Activated naive CD4-positive, alpha-beta T cell treated with anti-CD3 and anti-CD28 coated beads for 36 hours (primary cell): ENCODE measurements around the gene ROM1. TPM values are rescaled to one million over a fixed set of nuclear protein-coding genes. Genes with fewer than 3 reads are reported as not detected.

Source experiments
- CTCF ChIA-PET: fragments of 350-600 bp; sonication (Branson Sonifier 250); formaldehyde crosslinking; loops from one replicate; lab custom pipeline; 2021; ENCODE audit warnings: antibody characterized with exemption; lab: Charles Lee
- DNase-seq: peaks from one replicate; pipeline ENCODE4 v3.0.0-alpha.2; 2020
- H3K27ac Mint-ChIP-seq: one replicate; pipeline ENCODE4 v1.8.0; 2021; ENCODE audit warnings: mild to moderate bottlenecking, mixed read lengths
- H3K27me3 Mint-ChIP-seq: one replicate; pipeline ENCODE4 v1.8.0; 2021; ENCODE audit warnings: low read depth, mixed read lengths
- H3K36me3 Mint-ChIP-seq: one replicate; pipeline ENCODE4 v1.8.0; 2021; ENCODE audit warnings: low read depth, mixed read lengths
- H3K4me1 Mint-ChIP-seq: one replicate; pipeline ENCODE4 v1.8.0; 2021; ENCODE audit warnings: low read depth, mixed read lengths
- H3K4me3 Mint-ChIP-seq: one replicate; pipeline ENCODE4 v1.8.0; 2021; ENCODE audit warnings: mild to moderate bottlenecking, moderate library complexity, mixed read lengths
- H3K9me3 Mint-ChIP-seq: one replicate; pipeline ENCODE4 v1.8.0; 2021; ENCODE audit warnings: mixed read lengths
- intact Hi-C: fragments of 100-400 bp; cut with micrococcal nuclease; formaldehyde crosslinking; loops from one replicate; pipeline ENCODE4 v1.15.1; 2023
- total RNA-seq, 2 experiments: library from RNA; stranded (reverse); gene quantifications; one replicate each; pipeline ENCODE4 v1.2.3, GENCODE V29; 2021

Gene ROM1
- total RNA-seq, 2 experiments from 2014 or later = 0.52 to 1.0 TPM

DNA sequence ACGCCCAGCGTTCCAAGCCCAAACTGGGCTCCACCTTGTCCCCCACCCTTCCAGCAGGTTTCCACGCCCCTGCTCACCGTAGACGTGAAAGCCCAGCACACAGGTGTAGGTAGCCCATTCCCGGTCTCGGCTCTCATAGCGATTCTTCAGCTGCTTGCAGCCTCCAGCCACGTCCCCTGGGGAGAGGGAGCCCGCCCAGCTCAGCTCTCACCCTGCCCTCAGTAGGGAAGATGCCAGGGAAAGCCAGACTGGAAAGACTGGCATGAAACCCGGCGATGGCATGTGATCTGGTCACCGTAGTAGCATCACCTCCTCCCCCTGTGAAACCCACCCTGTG, 10.0 kb upstream of the ROM1 start:
- Mint-ChIP-seq H3K27ac (no peak overlapping the region), H3K36me3 (peaks cover 64% of the 10 kb centered on the region), H3K4me3 (peak overlapping the region; percentile 10), H3K4me1 (peaks cover 44% of the 10 kb centered on the region), H3K27me3 (no peaks in the 10 kb centered on the region), H3K9me3 (no peaks in the 10 kb centered on the region)
- DNase-seq = no peak
- intact Hi-C loops = no loop called here
- CTCF ChIA-PET = interaction anchor here (1.6 kb wide), 1 partner anchor 8 kb away, joined by 4 read pairs; no protein-coding TSS in a partner anchor

- Mint-ChIP-seq H3K9me3 (no peaks in the 10 kb centered on the region), H3K4me3 (no peak overlapping the region), H3K27me3 (no peaks in the 10 kb centered on the region), H3K36me3 (peaks cover 58% of the 10 kb centered on the region), H3K4me1 (peaks cover 43% of the 10 kb centered on the region), H3K27ac (peak overlapping the region; percentile 4)
- DNase-seq = no peak
- intact Hi-C loops = no loop called here
- CTCF ChIA-PET = interaction anchor here (0.7 to 1.6 kb wide), 2 partner anchors 8 to 88 kb away, joined by 3 to 4 read pairs; no protein-coding TSS in a partner anchor
Observed at GRCh38 chr11:62603776-62604299, 9.2 kb upstream of the ROM1 start.

- Mint-ChIP-seq H3K4me3 (no peak overlapping the region), H3K27me3 (no peaks in the 10 kb centered on the region), H3K36me3 (peaks cover 58% of the 10 kb centered on the region), H3K4me1 (peaks cover 39% of the 10 kb centered on the region), H3K27ac (no peak overlapping the region), H3K9me3 (no peaks in the 10 kb centered on the region)
- no peak for DNase-seq
- intact Hi-C loops = no loop called here
- CTCF ChIA-PET = interaction anchor here (0.7 to 1.2 kb wide), 2 partner anchors 13 to 88 kb away, joined by 3 read pairs; partner anchors contain the start of gene TUT1
Observed at GRCh38 chr11:62604460-62605120, 8.5 kb upstream of the ROM1 start.

DNA sequence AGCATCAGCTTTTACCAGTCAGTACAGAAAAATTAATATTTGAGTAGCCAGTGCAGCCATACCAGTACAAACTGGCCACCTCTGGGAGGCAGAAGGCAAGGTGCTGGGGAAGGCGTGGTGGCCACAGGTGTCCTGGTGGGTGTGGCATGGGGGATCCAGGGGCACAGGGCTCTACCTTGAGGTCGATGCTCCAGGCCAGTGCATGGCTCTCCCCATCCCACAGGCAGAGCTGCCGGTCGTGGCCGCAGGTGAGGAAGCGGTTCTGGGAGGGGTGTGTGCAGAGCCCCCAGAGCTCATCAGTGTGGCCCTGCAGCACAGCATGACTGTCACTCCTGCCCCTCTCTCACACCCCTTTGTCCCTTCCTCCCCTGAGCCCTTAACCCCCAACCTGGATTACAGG, 7.6 kb upstream of the ROM1 start:
- no peaks in the 10 kb centered on the region for H3K9me3 Mint-ChIP-seq
- no peaks in the 10 kb centered on the region for H3K27me3 Mint-ChIP-seq
- DNase-seq = no peak
- intact Hi-C loops = no loop called here
- H3K4me3 Mint-ChIP-seq = no peak overlapping the region
- CTCF ChIA-PET = interaction anchor here (1.2 kb wide), 1 partner anchor 14 kb away, joined by 3 read pairs; the partner anchor contains the start of gene TUT1
- peaks cover 53% of the 10 kb centered on the region for H3K36me3 Mint-ChIP-seq
- H3K27ac Mint-ChIP-seq = no peak overlapping the region
- H3K4me1 Mint-ChIP-seq = peaks cover 40% of the 10 kb centered on the region

DNA sequence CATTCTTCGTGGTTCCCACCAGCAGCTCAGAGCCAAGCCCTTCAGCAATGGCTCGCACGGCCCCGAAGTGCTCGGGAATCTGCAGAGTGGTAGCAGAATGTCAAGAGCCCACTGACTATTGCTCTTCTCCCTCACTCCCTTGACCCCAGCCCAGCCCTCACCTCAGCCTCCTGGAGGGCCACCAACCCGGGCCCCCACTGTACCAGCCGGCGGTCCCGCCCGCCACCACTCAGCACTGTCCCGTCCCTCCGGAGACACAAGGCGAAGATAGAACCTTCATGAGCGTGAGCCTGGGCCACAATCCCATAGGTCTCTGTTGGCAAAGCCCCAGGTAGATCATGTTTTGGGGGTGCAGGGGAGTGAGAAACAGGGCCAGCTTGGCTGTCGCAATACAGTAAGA, 7.2 kb upstream of the ROM1 start:
- peaks cover 51% of the 10 kb centered on the region for H3K36me3 Mint-ChIP-seq
- H3K27ac Mint-ChIP-seq = no peak overlapping the region
- CTCF ChIA-PET = no interaction called here
- peaks cover 44% of the 10 kb centered on the region for H3K4me1 Mint-ChIP-seq
- intact Hi-C loops = no loop called here
- no peak overlapping the region for H3K4me3 Mint-ChIP-seq
- DNase-seq = no peak
- H3K27me3 Mint-ChIP-seq = no peaks in the 10 kb centered on the region
- no peaks in the 10 kb centered on the region for H3K9me3 Mint-ChIP-seq

- no peak overlapping the region for H3K27ac Mint-ChIP-seq
- intact Hi-C loops = no loop called here
- DNase-seq = no peak
- H3K9me3 Mint-ChIP-seq = no peaks in the 10 kb centered on the region
- H3K27me3 Mint-ChIP-seq = no peaks in the 10 kb centered on the region
- H3K4me1 Mint-ChIP-seq = peaks cover 51% of the 10 kb centered on the region
- H3K4me3 Mint-ChIP-seq = no peak overlapping the region
- CTCF ChIA-PET = interaction anchor here (0.5 to 5.3 kb wide), 3 partner anchors 15 to 1747 kb away, joined by 3 to 28 read pairs (median 3); partner anchors contain the start of gene TUT1
- peaks cover 50% of the 10 kb centered on the region for H3K36me3 Mint-ChIP-seq
Observed at GRCh38 chr11:62607714-62608113, 5.3 kb upstream of the ROM1 start.

DNA sequence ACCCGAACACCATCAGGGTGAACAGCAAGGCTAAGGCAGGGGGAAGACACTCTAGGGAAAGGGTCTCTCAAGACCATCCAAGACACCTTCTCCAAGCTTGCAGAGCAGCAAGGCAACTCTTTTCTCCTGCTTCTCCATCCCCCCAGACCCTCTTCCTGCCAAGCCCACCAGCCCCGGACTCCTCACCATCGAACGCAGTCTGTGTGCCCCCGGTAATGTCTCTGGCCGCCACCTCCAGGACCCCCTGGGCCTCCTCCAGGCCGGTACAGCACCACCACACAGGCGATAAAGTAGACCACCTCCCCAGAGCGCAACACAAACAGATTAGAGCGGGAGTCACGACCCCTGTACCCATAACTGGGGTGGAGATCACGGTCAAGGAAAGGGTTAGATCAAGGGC, 4.3 kb upstream of the ROM1 start:
- H3K4me1 Mint-ChIP-seq = peaks cover 50% of the 10 kb centered on the region
- no peaks in the 10 kb centered on the region for H3K9me3 Mint-ChIP-seq
- H3K27ac Mint-ChIP-seq = no peak overlapping the region
- no peak overlapping the region for H3K4me3 Mint-ChIP-seq
- DNase-seq = no peak
- intact Hi-C loops = no loop called here
- peaks cover 43% of the 10 kb centered on the region for H3K36me3 Mint-ChIP-seq
- CTCF ChIA-PET = interaction anchor here (5.3 kb wide), 1 partner anchor 16 kb away, joined by 28 read pairs; the partner anchor contains the start of gene TUT1
- H3K27me3 Mint-ChIP-seq = no peaks in the 10 kb centered on the region

GRCh38 chr11:62610403-62610802, 2.7 kb upstream of the ROM1 start:
- intact Hi-C loops = loop anchor here (5.0 kb wide), 1 partner anchor 162 kb away; the partner anchor contains the start of gene TAF6L

DNA sequence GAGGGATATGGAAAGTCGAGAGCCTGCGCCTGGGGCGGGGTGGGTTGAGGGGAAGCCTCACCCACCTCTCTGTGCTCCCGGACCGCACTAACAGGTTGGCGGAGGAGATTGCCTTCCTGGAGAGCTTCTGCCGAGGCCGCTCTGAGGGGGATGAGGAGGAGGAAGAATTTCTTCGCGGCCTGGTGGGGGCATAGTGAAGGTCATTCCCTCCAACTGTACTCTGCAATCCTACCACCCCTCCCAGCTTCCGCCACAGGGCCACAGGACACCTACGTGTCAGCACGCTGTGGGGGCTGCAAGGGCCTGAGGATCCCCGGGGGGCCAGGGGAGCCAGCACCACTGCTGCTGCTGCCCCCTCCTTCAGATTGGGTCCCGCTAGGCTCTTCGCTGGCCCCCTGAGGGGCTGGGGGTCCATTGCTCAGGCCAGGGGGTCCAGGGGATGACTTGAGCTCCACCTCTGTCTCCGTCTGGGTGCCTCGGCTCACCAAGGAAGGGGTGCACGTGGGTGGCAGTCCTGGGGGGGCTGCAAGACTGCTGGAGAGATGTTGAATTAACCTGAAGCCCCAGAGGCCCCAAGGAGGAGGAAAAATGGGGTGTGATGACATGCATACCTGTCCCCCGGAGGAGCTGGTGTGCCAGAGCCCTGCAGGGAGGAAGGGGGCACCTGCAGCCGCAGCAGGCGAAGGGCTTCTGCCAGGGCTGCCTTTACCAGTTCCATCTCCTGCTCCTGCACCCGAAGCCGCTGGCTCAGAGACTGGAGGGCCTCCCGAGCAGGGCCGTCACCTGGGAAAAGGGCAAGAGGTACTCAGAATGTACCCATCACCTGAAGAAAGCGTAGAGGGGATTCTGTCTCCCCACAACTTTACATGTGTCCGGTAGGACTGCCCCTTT, 2.0 kb upstream of the ROM1 start:
- H3K27me3 Mint-ChIP-seq = no peaks in the 10 kb centered on the region
- no peaks in the 10 kb centered on the region for H3K9me3 Mint-ChIP-seq
- peaks cover 59% of the 10 kb centered on the region for H3K4me1 Mint-ChIP-seq
- no peak for DNase-seq
- intact Hi-C loops = loop anchor here (1.0 to 5.0 kb wide), 2 partner anchors 10 to 161 kb away; partner anchors contain the start of genes MTA2 and TAF6L
- CTCF ChIA-PET = interaction anchor here (0.7 to 5.3 kb wide), 19 partner anchors 8 to 312 kb away, joined by 3 to 28 read pairs (median 4); partner anchors contain the start of genes C11orf98, CSKMT, MTA2 and TUT1
- peak overlapping the region; percentile 98 for H3K27ac Mint-ChIP-seq
- H3K36me3 Mint-ChIP-seq = peaks cover 30% of the 10 kb centered on the region
- H3K4me3 Mint-ChIP-seq = peak overlapping the region; percentile 99

More at GRCh38 chr11:62610403-62610802, 2.7 kb upstream of the ROM1 start:
- peaks cover 60% of the 10 kb centered on the region for H3K4me1 Mint-ChIP-seq
- H3K36me3 Mint-ChIP-seq = peaks cover 32% of the 10 kb centered on the region
- H3K27me3 Mint-ChIP-seq = no peaks in the 10 kb centered on the region
- H3K27ac Mint-ChIP-seq = peak overlapping the region; percentile 61
- CTCF ChIA-PET = interaction anchor here (0.6 to 5.3 kb wide), 8 partner anchors 9 to 131 kb away, joined by 3 to 28 read pairs (median 4); partner anchors contain the start of genes C11orf98, CSKMT, MTA2 and TUT1
- peak overlapping the region; percentile 99 for H3K4me3 Mint-ChIP-seq
- DNase-seq = no peak
- H3K9me3 Mint-ChIP-seq = no peaks in the 10 kb centered on the region

DNA sequence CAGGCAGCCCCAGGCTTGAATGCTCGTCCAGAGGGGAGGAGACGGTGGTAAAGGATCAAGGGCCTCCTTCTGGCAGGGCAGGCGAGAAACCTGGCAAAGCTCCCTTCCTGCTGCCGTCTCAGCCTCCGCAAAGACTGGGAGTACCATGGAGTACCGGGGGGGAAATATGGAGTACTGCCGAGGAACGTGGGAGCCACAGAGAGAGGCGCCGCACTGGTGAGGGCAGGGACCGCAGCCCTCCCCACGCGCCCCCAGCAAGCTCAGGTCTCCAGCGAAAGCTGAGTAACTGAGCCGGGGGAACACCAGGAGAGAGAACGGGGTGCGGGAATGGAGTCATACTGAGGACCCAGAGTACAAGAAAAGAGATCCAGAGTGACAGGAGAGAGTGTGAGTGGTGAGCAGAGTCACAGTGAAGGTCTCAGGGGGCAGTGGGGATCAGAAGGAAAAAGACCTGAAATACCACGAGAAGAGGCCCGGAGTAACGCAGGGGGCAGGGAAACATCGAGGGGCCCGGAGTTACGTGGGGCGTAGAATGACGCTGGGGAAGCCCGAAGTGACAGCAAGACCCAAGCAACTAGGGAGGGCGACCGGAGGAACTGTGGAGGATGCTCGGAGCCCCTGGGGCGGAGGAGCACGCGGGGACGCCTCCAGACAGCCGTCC, 1.2 kb upstream of the ROM1 start:
- intact Hi-C loops = loop anchor here (1.0 to 5.0 kb wide), 6 partner anchors 9 to 160 kb away; partner anchors contain the start of genes B3GAT3, C11orf98, CSKMT and GANAB
- Mint-ChIP-seq H3K27ac (peak overlapping the region; percentile 98), H3K27me3 (no peaks in the 10 kb centered on the region), H3K4me3 (peak overlapping the region; percentile 99), H3K9me3 (no peaks in the 10 kb centered on the region), H3K36me3 (peaks cover 28% of the 10 kb centered on the region), H3K4me1 (peaks cover 57% of the 10 kb centered on the region)
- peak; percentile 74 for DNase-seq
- CTCF ChIA-PET = interaction anchor here (0.7 to 5.3 kb wide), 15 partner anchors 9 to 311 kb away, joined by 3 to 28 read pairs (median 4); partner anchors contain the start of genes C11orf98, CSKMT, MTA2 and TUT1

- intact Hi-C loops = loop anchor here (5.0 kb wide), 1 partner anchor 159 kb away; the partner anchor contains the start of gene TAF6L
- H3K27ac Mint-ChIP-seq = peak overlapping the region; percentile 87
- H3K4me1 Mint-ChIP-seq = peaks cover 47% of the 10 kb centered on the region
- H3K4me3 Mint-ChIP-seq = peak overlapping the region; percentile 43
- H3K9me3 Mint-ChIP-seq = no peaks in the 10 kb centered on the region
- CTCF ChIA-PET = interaction anchor here (0.5 to 1.5 kb wide), 3 partner anchors 14 to 30 kb away, joined by 3 to 8 read pairs (median 3); no protein-coding TSS in a partner anchor
- DNase-seq = no peak
- no peaks in the 10 kb centered on the region for H3K27me3 Mint-ChIP-seq
- peaks cover 23% of the 10 kb centered on the region for H3K36me3 Mint-ChIP-seq
Observed at GRCh38 chr11:62613291-62613778, 278 bp downstream of the ROM1 start.
